Central memory CD8-positive, alpha-beta T cell (primary cell): ENCODE data around the gene INPP4A.
A peak's percentile ranks its signal among the peaks of the same experiment; 100 is the strongest.

Experiments used
- ATAC-seq: fragments of 150-1000 bp; cut with Tn5 transposase; replicated peaks from 2 replicates; pipeline ENCODE4 v1.10.0; 2022; ENCODE audit warnings: mild to moderate bottlenecking, moderate FRiP score, moderate number of reproducible peaks; ENCODE audit not compliant: poor library complexity, severe bottlenecking; ENCODE audit errors: extremely low read depth
- DNase-seq, 2 donors: peaks; one replicate each; pipeline ENCODE4 v3.0.0; 2021; ENCODE audit warnings: low spot score in 2 of 2
- H3K27ac Mint-ChIP-seq: one replicate; pipeline ENCODE4 v1.8.0; 2022; ENCODE audit warnings: low read depth, mild to moderate bottlenecking, moderate library complexity, mixed read lengths
- H3K27me3 Mint-ChIP-seq: one replicate; pipeline ENCODE4 v1.8.0; 2022; ENCODE audit warnings: mixed read lengths
- H3K36me3 Mint-ChIP-seq: one replicate; pipeline ENCODE4 v1.8.0; 2022; ENCODE audit warnings: mild to moderate bottlenecking, moderate library complexity, mixed read lengths; ENCODE audit not compliant: insufficient read depth
- H3K4me1 Mint-ChIP-seq: one replicate; pipeline ENCODE4 v1.8.0; 2022; ENCODE audit warnings: mixed read lengths
- H3K4me3 Mint-ChIP-seq: one replicate; pipeline ENCODE4 v1.8.0; 2022; ENCODE audit warnings: mild to moderate bottlenecking, moderate library complexity, mixed read lengths
- H3K9me3 Mint-ChIP-seq: one replicate; pipeline ENCODE4 v1.8.0; 2022; ENCODE audit warnings: mixed read lengths

Gene INPP4A

DNA sequence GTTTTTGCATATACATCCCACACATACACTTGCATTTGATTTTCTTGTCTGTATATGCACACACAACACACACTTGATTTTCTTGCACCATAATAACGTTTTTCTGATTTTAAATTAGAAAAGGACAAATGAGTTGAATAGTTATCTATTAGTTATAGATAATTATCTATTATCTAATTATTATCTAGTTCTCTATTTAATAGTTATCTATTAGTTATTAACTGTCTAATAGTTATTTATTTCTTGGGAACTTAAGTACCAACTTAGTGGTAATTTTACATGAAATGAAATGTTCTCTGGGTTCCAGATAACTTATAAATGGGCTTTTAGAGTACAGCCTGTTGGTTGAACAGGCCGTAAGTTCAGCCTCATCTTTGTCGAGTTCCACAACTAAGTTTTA is 23.0 kb downstream of the INPP4A start:
- H3K4me3 Mint-ChIP-seq: peak overlapping the region; percentile 77

DNA sequence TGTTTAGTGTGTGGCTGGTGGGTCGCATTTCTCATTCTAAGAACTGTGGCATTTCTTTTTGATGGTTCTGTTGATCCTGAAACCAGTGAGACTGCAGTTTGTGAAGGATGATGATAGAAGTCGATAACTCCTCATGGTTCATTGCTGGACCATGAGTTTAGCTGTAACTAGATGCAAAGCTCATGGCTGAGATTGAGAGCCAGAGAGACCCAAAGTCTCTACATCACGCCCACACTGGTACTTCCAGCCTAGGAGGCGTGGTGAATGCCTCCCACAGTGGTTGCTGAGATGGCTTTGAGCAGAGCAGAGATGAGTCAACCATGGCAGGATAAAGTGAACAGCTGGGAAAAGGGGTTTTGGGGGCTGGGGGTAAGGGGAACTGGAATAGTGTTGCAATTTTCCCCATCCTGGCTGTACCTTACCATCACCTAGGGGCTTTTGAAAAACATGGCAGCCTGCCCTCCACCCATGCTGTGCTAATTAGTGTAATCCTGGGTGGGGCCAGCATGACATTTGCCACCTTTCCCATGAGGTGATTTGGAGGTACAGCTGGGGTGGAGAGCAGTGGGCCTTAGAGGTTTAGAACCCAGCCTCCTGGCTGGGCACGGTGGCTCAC is 24.1 kb downstream of the INPP4A start:
- Mint-ChIP-seq H3K27ac (peak overlapping the region; percentile 79), H3K4me3 (peak overlapping the region; percentile 65)
- ATAC-seq: no peak

More for the DNA sequence above, 23.0 kb downstream of the INPP4A start:
- Mint-ChIP-seq H3K9me3 (no peaks in the 10 kb centered on the region), H3K27me3 (no peaks in the 10 kb centered on the region), H3K4me1 (peaks cover 90% of the 10 kb centered on the region), H3K36me3 (peaks cover 12% of the 10 kb centered on the region), H3K27ac (peak overlapping the region; percentile 94)
- ATAC-seq: no peak
- DNase-seq: no peak

DNA sequence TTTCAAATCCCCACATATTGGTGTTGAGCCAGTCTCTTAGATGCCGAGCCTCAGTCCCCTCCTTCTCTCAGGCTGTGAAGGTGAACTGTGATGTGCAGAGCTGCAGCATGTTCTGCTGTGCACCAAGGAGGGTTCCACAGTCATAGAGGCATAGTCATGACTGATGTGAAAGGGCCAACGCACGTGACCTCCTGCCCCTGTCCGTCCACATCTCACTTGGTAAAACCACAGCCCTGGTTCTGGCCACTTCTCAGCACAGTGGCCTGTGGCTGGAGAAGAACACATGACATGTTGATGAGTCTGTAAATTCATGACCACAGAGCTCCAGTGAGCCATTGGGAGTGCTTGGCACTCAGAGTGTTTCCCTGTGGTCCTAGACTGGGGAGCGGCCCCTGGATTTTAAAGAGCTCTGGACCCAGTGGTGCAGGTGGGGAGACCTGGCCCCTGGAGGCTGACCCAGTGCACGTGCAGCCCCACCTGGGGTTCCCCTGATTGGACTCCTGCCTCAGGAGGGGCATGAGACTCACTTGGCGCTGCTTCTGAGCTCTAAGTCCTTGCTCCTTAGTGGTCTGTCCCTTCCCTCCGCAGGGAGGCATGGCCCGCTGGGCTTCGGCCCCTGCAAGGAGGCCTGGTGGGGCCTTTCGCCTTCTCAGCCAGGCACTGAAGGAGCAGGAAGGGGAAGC is 25.3 kb downstream of the INPP4A start:
- H3K36me3 Mint-ChIP-seq: peaks cover 9% of the 10 kb centered on the region

More for the DNA sequence above, 24.1 kb downstream of the INPP4A start:
- no peaks in the 10 kb centered on the region for H3K27me3 Mint-ChIP-seq
- peaks cover 16% of the 10 kb centered on the region for H3K36me3 Mint-ChIP-seq
- no peaks in the 10 kb centered on the region for H3K9me3 Mint-ChIP-seq
- H3K4me1 Mint-ChIP-seq: peaks cover 91% of the 10 kb centered on the region
- no peak for DNase-seq

DNA sequence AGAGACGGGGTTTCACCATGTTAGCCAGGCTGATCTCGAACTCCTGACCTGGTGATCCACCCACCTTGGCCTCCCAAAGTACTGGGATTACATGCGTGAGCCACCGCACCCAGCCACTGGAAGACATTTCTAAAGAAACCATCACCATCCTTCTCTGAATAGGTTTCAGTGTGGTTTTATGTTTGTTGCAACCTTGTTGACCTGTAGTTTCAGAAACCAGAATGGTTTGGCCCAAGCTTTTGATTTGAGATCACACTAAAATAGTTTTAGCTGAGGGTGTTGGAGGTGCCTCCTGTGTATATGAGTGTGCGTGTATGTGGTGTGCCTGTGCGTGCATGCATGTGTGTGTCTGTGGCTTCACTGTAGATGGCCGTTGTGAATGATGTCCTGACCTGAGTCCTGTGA is 26.2 kb downstream of the INPP4A start:
- no peak for DNase-seq
- Mint-ChIP-seq H3K27me3 (no peaks in the 10 kb centered on the region), H3K4me3 (peak overlapping the region; percentile 63), H3K36me3 (peaks cover 8% of the 10 kb centered on the region), H3K4me1 (peaks cover 91% of the 10 kb centered on the region), H3K27ac (peak overlapping the region; percentile 94), H3K9me3 (no peaks in the 10 kb centered on the region)
- no peak for ATAC-seq

More for the DNA sequence above, 25.3 kb downstream of the INPP4A start:
- no peaks in the 10 kb centered on the region for H3K27me3 Mint-ChIP-seq
- peaks cover 91% of the 10 kb centered on the region for H3K4me1 Mint-ChIP-seq
- ATAC-seq (no peak), DNase-seq (no peak)
- H3K27ac Mint-ChIP-seq: peak overlapping the region; percentile 94
- peak overlapping the region; percentile 63 for H3K4me3 Mint-ChIP-seq
- H3K9me3 Mint-ChIP-seq: no peaks in the 10 kb centered on the region

DNA sequence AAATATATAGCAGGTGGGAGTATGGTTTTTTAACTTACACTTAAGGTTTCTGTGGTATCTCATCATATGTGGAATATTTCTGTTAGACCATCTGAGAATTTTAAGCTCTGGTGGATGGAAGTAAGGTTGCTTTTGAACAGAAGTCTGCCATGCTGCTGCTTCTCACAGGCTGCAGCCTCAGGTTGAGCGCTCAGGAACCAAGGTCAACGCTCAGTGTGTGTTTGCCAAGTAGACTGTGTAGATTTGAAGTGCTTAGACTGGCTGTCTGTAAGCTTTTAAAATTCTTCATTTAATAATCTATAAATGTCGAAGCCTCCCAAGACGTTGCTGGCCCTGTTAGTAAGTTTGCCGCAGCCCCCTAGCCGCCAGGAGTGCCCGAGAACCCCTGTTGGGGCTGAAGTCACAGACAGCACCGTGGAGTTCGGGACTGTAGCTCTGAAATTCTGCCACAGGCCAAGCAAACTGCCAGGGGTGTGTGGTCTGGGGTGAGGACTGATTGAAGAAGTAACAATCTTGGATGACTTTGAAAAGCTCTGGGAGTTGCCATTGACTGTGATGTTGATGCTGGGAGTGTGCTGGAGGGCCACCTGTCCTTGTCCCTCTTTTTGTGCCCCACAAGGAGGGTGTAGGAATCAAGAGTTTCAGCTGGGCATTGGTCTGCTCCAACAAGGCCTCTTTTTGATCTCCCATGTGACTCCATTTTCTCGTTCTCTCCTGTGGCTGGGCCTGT is 26.9 kb downstream of the INPP4A start:
- ATAC-seq: no peak
- peaks cover 8% of the 10 kb centered on the region for H3K36me3 Mint-ChIP-seq

DNA sequence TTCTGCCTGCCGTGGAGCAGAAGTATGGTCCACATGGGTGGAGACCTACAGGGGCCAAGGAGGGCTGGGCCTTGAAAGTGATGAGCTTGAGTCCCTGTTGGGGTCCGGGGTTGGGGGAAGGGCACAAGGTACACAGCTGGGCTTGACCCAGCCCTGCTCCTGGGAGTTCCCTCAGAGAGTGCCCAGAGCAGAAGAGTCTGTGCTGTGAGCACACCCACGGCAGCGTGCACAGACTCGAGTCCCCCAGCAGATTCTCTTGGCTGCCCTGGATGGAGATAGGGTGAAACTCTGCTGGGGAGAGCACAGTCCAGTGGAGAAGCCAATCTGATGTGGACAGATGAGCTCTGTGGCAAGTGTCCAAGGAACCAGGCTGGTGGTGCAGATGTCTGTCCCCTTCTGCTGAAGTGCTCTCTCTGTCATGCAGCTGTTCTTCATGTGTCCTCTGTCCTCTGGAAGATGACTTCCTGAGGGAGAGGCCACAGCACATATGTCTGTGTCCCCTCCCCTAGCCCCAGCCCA is 27.5 kb downstream of the INPP4A start:
- peak overlapping the region; percentile 94 for H3K27ac Mint-ChIP-seq
- peak overlapping the region; percentile 63 for H3K4me3 Mint-ChIP-seq
- H3K4me1 Mint-ChIP-seq: peaks cover 91% of the 10 kb centered on the region
- DNase-seq (no peak), ATAC-seq (no peak)
- no peaks in the 10 kb centered on the region for H3K27me3 Mint-ChIP-seq
- peaks cover 8% of the 10 kb centered on the region for H3K36me3 Mint-ChIP-seq
- no peaks in the 10 kb centered on the region for H3K9me3 Mint-ChIP-seq

More for the DNA sequence above, 26.9 kb downstream of the INPP4A start:
- Mint-ChIP-seq H3K27ac (peak overlapping the region; percentile 94), H3K4me1 (peaks cover 91% of the 10 kb centered on the region), H3K9me3 (no peaks in the 10 kb centered on the region), H3K27me3 (no peaks in the 10 kb centered on the region), H3K4me3 (peak overlapping the region; percentile 63)
- DNase-seq: no peak

DNA sequence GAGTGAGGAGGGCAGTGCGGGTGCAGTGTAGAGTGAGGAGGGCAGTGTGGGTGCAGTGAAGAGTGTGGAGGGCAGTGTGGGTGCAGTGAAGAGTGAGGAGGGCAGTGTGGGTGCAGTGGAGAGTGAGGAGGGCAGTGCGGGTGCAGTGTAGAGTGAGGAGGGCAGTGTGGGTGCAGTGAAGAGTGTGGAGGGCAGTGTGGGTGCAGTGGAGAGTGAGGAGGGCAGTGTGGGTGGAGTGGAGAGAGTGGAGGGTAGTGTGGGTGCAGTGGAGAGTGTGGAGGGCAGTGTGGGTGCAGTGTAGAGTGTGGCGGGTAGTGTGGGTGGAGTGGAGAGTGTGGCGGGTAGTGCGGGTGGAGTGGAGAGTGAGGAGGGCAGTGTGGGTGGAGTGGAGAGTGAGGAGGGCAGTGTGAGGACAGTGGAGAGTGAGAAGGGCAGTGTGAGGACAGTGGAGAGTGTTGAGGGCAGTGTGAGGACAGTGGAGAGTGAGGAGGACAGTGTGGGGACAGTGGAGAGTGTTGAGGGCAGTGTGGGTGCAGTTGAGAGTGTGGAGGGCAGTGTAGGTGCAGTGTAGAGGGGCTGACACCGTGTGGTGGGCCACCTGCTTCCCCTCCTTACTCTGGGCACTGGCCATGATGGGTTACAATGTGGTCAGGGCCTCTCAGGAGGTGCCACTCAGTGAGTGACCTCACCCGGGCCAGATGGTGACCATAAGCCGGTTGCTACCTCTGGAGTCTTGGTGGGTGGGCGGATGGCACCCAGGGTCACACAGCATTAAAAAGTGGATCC is 28.5 kb downstream of the INPP4A start:
- Mint-ChIP-seq H3K27me3 (no peaks in the 10 kb centered on the region), H3K36me3 (peaks cover 5% of the 10 kb centered on the region), H3K9me3 (no peaks in the 10 kb centered on the region), H3K4me3 (peak overlapping the region; percentile 63), H3K27ac (peak overlapping the region; percentile 94), H3K4me1 (peaks cover 96% of the 10 kb centered on the region)
- DNase-seq: no peak
- ATAC-seq: no peak

DNA sequence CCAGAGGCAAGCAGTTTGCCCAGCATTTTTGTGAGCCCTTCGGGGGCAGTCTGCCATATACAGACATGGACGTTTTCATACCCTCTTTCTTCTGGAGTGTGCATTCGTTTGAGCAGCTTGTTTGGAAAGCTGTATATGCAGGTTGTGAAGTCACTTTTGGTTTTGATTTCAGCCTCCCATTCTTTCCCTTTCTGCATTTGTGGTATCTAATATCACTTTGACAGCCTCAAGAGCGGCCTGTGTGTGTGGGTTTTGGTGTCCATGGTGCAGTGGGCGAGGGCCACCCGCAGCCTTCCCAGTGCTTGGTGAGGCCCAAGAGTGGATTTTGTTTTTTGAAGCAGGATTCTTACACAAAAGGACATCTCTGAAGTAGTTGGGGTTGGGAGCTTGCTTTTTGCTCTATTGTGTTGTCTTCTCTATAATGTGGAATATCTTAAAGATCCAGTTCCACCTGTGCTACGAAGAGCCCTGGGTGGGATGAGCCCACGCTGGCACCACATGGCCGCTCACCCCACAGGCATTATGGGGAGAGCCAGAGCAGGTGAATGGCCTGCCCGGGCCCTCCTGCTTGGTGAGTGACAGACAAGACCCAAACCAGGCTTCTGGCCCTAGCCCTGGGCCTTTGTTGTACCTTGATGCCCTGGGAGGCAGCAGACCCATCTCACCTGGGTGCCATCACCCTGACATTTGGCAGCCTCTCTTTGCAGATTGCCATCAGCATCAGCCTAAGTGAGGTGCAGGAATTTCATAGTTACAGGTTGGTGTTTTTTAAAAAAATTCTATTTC is 29.5 kb downstream of the INPP4A start:
- peaks cover 96% of the 10 kb centered on the region for H3K4me1 Mint-ChIP-seq
- DNase-seq (no peak), ATAC-seq (peak; percentile 59)
- H3K27ac Mint-ChIP-seq: peak overlapping the region; percentile 94
- H3K9me3 Mint-ChIP-seq: no peaks in the 10 kb centered on the region
- no peaks in the 10 kb centered on the region for H3K27me3 Mint-ChIP-seq
- peak overlapping the region; percentile 63 for H3K4me3 Mint-ChIP-seq
- peaks cover 5% of the 10 kb centered on the region for H3K36me3 Mint-ChIP-seq

DNA sequence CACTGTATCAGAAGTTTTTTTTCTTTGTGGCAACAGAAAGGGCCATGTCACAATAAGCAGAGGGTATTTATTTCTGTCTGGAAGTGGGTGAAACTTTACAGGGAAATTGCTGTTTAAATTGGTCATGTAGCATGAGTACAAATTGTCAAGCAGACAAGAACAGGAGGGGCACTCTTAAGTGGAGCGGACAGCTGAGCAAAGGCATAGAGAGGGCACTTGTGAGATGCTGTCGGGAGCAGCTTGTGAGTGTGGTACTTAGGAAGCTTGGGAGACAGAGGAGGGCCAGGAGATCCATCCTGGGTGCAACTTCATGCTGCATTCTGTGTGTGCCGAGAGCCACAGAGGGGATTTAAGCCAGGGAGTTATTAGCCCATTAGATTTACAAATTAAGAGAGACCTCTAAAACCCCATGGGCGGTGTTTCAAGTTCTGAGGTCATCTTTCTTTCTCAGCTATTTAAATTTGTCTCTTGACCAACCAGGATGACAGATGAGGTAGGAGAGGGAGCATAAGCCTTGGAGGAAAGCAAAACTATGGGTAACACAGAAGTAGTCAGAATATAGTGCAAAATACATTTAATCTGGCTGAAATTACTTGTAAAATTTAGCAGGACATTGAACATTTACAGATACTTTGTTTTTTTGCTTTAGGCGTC is 30.4 kb downstream of the INPP4A start:
- Mint-ChIP-seq H3K9me3 (no peaks in the 10 kb centered on the region), H3K4me1 (peaks cover 98% of the 10 kb centered on the region), H3K27ac (peak overlapping the region; percentile 94), H3K27me3 (no peaks in the 10 kb centered on the region), H3K36me3 (peaks cover 5% of the 10 kb centered on the region), H3K4me3 (no peak overlapping the region)
- ATAC-seq (no peak), DNase-seq (no peak)

DNA sequence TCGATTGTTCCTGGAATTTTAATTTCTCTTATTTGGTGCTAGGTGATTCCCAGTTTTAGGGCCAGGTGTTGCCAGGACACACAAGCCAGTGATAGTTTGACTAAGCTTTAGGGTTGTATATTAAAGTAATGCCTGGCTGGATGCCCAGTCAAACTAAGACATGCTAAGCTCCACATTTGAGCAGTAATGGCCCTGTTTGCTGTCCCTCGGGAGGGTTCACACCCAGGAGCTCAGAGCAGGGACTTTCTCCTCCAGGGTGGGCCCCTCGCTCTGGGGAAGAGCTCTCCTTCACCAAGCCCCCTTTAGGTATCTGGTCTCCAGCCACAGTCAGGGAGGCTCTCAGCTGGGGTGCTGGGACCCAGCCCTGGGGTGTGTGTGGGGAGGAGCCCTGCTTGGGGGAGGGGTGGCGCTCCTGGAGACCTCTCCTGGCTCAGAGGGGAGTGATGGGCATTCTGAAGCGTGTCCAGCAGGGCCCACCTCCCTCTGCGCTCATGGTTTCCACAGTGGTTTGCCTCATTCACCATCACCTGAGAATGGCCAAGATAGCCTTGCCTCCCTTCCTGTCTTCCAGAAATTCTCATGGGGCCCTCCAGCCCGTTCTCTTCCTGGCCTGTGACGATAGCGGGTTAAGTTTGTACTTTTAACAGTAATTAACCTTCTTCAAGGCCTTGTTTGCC is 31.7 kb downstream of the INPP4A start:
- H3K27me3 Mint-ChIP-seq: no peaks in the 10 kb centered on the region
- H3K27ac Mint-ChIP-seq: peak overlapping the region; percentile 94
- H3K36me3 Mint-ChIP-seq: peaks cover 4% of the 10 kb centered on the region
- H3K4me1 Mint-ChIP-seq: peaks cover 100% of the 10 kb centered on the region
- DNase-seq (no peak), ATAC-seq (no peak)
- H3K4me3 Mint-ChIP-seq: no peak overlapping the region
- H3K9me3 Mint-ChIP-seq: no peaks in the 10 kb centered on the region

DNA sequence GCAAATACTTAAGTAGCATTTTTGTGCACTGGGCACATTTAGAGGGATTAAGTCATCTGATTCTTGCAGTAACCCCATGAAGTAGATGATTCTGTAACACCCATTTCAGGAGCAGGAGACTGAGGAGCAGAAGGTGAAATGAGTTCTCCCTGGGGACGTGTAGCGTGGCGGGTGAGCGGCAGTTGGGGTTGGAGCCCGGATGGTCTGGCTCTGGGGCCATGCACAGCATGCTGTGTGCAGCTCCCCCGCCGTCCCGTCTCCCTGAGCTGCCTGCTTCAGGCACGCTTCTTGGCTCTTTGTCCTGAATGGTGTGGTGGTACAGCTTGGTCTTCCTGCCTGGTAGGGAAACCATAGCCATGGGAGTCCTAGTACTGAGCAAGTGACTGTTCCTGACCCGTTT is 32.4 kb downstream of the INPP4A start:
- no peak for ATAC-seq
- no peak overlapping the region for H3K27ac Mint-ChIP-seq
- DNase-seq: no peak
- peaks cover 4% of the 10 kb centered on the region for H3K36me3 Mint-ChIP-seq
- no peaks in the 10 kb centered on the region for H3K9me3 Mint-ChIP-seq
- no peaks in the 10 kb centered on the region for H3K27me3 Mint-ChIP-seq
- peak overlapping the region; percentile 59 for H3K4me3 Mint-ChIP-seq
- H3K4me1 Mint-ChIP-seq: peaks cover 100% of the 10 kb centered on the region
